Upper lobe of right lung (tissue), 1 donor: Measurements from ENCODE around the gene ENTPD1. TPM values are rescaled to one million over a fixed set of nuclear protein-coding genes. Genes with fewer than 3 reads are reported as not detected.

Experiments
- ATAC-seq: fragments of 200-7000 bp; cut with Tn5 transposase; one replicate; pipeline ENCODE4 v1.9.1; 2020; ENCODE audit warnings: mild to moderate bottlenecking, moderate library complexity
- DNase-seq: peaks from one replicate; pipeline ENCODE4 v3.0.0-alpha.2; 2020
- H3K27ac ChIP-seq: fragments of 200-600 bp; one replicate; pipeline ENCODE4 v1.8.0; 2022
- H3K27me3 ChIP-seq: fragments of 200-600 bp; one replicate; pipeline ENCODE4 v1.8.0; 2022; ENCODE audit warnings: mild to moderate bottlenecking
- H3K36me3 ChIP-seq: fragments of 200-600 bp; one replicate; pipeline ENCODE4 v1.8.0; 2022
- H3K4me1 ChIP-seq: fragments of 200-600 bp; one replicate; pipeline ENCODE4 v1.8.0; 2022
- H3K4me3 ChIP-seq: fragments of 200-600 bp; one replicate; pipeline ENCODE4 v1.8.0; 2022; ENCODE audit warnings: mild to moderate bottlenecking
- H3K9me3 ChIP-seq: fragments of 200-600 bp; one replicate; pipeline ENCODE4 v1.8.0; 2022
- CTCF ChIP-seq: fragments of 200-600 bp; IDR thresholded peaks from one replicate; pipeline ENCODE4 v1.8.0; 2022; ENCODE audit warnings: antibody characterized with exemption
- intact Hi-C: fragments of 100-400 bp; cut with DNase I; formaldehyde crosslinking; loops from one replicate; pipeline ENCODE4 v1.11.0; 2022
- total RNA-seq: library from RNA; stranded (reverse); fragmentation: NEBNext Ultra II Directional; extraction: Animal tissue kit (Norgen Biotek cat#: 25700); gene quantifications from one replicate; pipeline ENCODE4 v1.2.1, GENCODE V29; 2021
- donor health status: DM: no; HTN: yes; CAD: no; lungs with severe emphysema.

The ENTPD1 gene
- total RNA-seq, 1 donor from 2014 or later: 64.6 TPM

GRCh38 chr10:95831515-95831914 lies 75.6 kb downstream of the ENTPD1 start:
- Histone ChIP-seq H3K9me3 (no peaks in the 10 kb centered on the region), H3K27me3 (no peaks in the 10 kb centered on the region), H3K27ac (no peak overlapping the region), H3K36me3 (no peaks in the 10 kb centered on the region), H3K4me3 (no peak overlapping the region), H3K4me1 (peaks cover 7% of the 10 kb centered on the region)
- DNase-seq (no peak), ATAC-seq (no peak)
- TF ChIP-seq CTCF: no peak
- intact Hi-C loops: no loop called here

- TF ChIP-seq CTCF: no peak
- Histone ChIP-seq H3K4me3 (no peak overlapping the region), H3K9me3 (no peaks in the 10 kb centered on the region), H3K27me3 (no peaks in the 10 kb centered on the region), H3K36me3 (no peaks in the 10 kb centered on the region), H3K27ac (peak overlapping the region; percentile 43), H3K4me1 (peaks cover 7% of the 10 kb centered on the region)
- ATAC-seq (peak; percentile 33), DNase-seq (no peak)
- intact Hi-C loops: no loop called here
Observed at GRCh38 chr10:95832216-95833041, 76.5 kb downstream of the ENTPD1 start.

- Histone ChIP-seq H3K9me3 (no peaks in the 10 kb centered on the region), H3K27me3 (no peaks in the 10 kb centered on the region), H3K27ac (no peak overlapping the region), H3K4me1 (peaks cover 7% of the 10 kb centered on the region), H3K36me3 (no peaks in the 10 kb centered on the region), H3K4me3 (no peak overlapping the region)
- TF ChIP-seq CTCF: no peak
- intact Hi-C loops: no loop called here
- ATAC-seq: no peak
- DNase-seq: no peak
Observed at GRCh38 chr10:95833042-95833610, 77.2 kb downstream of the ENTPD1 start.

GRCh38 chr10:95834406-95834805 lies 78.4 kb downstream of the ENTPD1 start:
- DNase-seq: no peak
- Histone ChIP-seq H3K4me1 (peaks cover 7% of the 10 kb centered on the region), H3K36me3 (no peaks in the 10 kb centered on the region), H3K4me3 (no peak overlapping the region), H3K9me3 (no peaks in the 10 kb centered on the region), H3K27ac (no peak overlapping the region), H3K27me3 (no peaks in the 10 kb centered on the region)
- ATAC-seq: no peak
- intact Hi-C loops: no loop called here
- TF ChIP-seq CTCF: no peak

- DNase-seq (no peak), ATAC-seq (no peak)
- intact Hi-C loops: no loop called here
- Histone ChIP-seq H3K4me1 (peaks cover 7% of the 10 kb centered on the region), H3K36me3 (no peaks in the 10 kb centered on the region), H3K27ac (no peak overlapping the region), H3K4me3 (no peak overlapping the region), H3K27me3 (no peaks in the 10 kb centered on the region), H3K9me3 (no peaks in the 10 kb centered on the region)
- TF ChIP-seq CTCF: no peak
Observed at GRCh38 chr10:95835149-95835860, 79.3 kb downstream of the ENTPD1 start.
